ENCODE results near the gene FOXP3.
"Not testable (repeated sequence)": the region's sequence is repeated elsewhere in the genome, so short reads cannot be mapped to it uniquely, and the experiment has no call there.

FOXP3 gene

GRCh38 chrX:49300703-49301102 lies 36.2 kb upstream of the FOXP3 start:
- TF ChIP-seq, protein P1, sequence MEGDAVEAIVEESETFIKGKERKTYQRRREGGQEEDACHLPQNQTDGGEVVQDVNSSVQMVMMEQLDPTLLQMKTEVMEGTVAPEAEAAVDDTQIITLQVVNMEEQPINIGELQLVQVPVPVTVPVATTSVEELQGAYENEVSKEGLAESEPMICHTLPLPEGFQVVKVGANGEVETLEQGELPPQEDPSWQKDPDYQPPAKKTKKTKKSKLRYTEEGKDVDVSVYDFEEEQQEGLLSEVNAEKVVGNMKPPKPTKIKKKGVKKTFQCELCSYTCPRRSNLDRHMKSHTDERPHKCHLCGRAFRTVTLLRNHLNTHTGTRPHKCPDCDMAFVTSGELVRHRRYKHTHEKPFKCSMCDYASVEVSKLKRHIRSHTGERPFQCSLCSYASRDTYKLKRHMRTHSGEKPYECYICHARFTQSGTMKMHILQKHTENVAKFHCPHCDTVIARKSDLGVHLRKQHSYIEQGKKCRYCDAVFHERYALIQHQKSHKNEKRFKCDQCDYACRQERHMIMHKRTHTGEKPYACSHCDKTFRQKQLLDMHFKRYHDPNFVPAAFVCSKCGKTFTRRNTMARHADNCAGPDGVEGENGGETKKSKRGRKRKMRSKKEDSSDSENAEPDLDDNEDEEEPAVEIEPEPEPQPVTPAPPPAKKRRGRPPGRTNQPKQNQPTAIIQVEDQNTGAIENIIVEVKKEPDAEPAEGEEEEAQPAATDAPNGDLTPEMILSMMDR (IDR thresholded peaks at IDR 0.05; ENCODE audit: extremely low read depth, missing control alignments): no peak
- DNase-seq (ENCODE audit: low spot score): no peak

DNA sequence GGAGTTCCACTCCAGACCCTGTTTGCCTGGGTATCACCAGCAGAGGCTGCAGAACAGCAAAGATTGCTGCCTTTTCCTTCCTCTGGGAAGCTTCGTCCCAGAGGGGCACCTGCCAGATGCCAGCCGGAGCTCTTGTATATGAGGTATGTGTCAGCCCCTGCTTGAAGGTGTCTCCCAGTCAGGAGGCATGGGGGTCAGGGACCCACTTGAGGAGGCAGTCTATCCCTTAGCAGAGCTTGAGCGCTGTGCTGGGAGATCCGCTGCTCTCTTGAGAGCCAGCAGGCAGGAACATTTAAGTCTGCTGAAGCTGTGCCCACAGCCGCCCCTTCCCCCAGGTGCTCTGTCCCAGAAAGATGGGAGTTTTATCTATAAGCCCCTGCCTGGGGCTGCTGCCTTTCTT lies 34.8 kb upstream of the FOXP3 start:
- not testable (repeated sequence) for DNase-seq (ENCODE audit: low spot score)

GRCh38 chrX:49292400-49293362 lies 28.2 kb upstream of the FOXP3 start:
- DNase-seq (ENCODE audit: low spot score): no peak
- TF ChIP-seq, protein P1 (IDR thresholded peaks at IDR 0.05; ENCODE audit: extremely low read depth, missing control alignments): no peak

- TF ChIP-seq, protein P1 (IDR thresholded peaks at IDR 0.05; ENCODE audit: extremely low read depth, missing control alignments): peak; percentile 51
- DNase-seq (ENCODE audit: low spot score): peak; percentile 37
Measured at GRCh38 chrX:49291615-49292337, 27.3 kb upstream of the FOXP3 start.

DNA sequence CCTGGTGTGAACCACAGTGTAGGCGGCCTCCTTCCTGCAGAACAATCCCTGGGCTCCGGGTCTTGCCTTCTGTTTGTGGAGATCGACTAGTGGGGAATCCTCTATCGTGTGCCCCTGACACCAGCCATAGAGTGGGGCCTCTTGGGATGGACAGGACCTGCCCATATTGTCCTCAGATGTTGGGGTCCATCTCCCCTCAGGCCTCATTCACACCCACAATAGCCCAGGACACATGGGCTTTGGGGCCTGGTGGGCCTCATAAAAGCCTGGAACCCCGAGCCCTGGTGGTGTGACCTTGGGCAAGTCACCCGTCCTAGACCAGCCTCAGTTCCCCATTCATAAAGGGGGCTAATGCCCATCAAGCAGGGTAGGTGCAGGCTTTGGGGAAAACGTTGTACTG lies 25.7 kb upstream of the FOXP3 start:
- TF ChIP-seq, protein P1 (IDR thresholded peaks at IDR 0.05; ENCODE audit: extremely low read depth, missing control alignments): no peak
- DNase-seq (ENCODE audit: low spot score): no peak

- DNase-seq (ENCODE audit: low spot score): no peak
- TF ChIP-seq, protein P1 (IDR thresholded peaks at IDR 0.05; ENCODE audit: extremely low read depth, missing control alignments): no peak
Measured at GRCh38 chrX:49287665-49288064, 23.2 kb upstream of the FOXP3 start.

- TF ChIP-seq, protein P1 (IDR thresholded peaks at IDR 0.05; ENCODE audit: extremely low read depth, missing control alignments): no peak
- no peak for DNase-seq (ENCODE audit: low spot score)
Measured at GRCh38 chrX:49286581-49286980, 22.1 kb upstream of the FOXP3 start.
